WTC11 (cell line): Measurements from ENCODE around the gene RHBDD1. TPM values are rescaled to one million over a fixed set of nuclear protein-coding genes. Genes with fewer than 3 reads are reported as not detected.

Experiments
- ATAC-seq: fragments of 200-7000 bp; cut with Tn5 transposase; 2 replicates; pipeline ENCODE4 v1.10.0; 2021; ENCODE audit warnings: mild to moderate bottlenecking, moderate library complexity
- CTCF ChIA-PET: fragments of 300-600 bp; sonication (Branson Sonifier 250); formaldehyde crosslinking; loops from one replicate; lab custom pipeline; 2021; ENCODE audit warnings: antibody characterized with exemption; lab: Charles Lee
- POLR2A ChIA-PET: fragments of 350-600 bp; sonication (Branson Sonifier 250); formaldehyde crosslinking; loops from one replicate; lab custom pipeline; 2021; ENCODE audit warnings: antibody characterized with exemption; lab: Charles Lee
- DNase-seq: peaks from one replicate; pipeline ENCODE4 v3.0.0; 2021; ENCODE audit warnings: low spot score
- H3K27ac Mint-ChIP-seq: 2 replicates; pipeline ENCODE4 v1.8.0; 2021; ENCODE audit warnings: mixed read lengths
- H3K27me3 Mint-ChIP-seq: 2 replicates; pipeline ENCODE4 v1.8.0; 2021; ENCODE audit warnings: low read depth, mild to moderate bottlenecking, moderate library complexity, mixed read lengths
- H3K36me3 Mint-ChIP-seq: 2 replicates; pipeline ENCODE4 v1.8.0; 2021; ENCODE audit warnings: mixed read lengths
- H3K4me1 Mint-ChIP-seq: 2 replicates; pipeline ENCODE4 v1.8.0; 2022; ENCODE audit warnings: mixed read lengths
- H3K4me3 Mint-ChIP-seq: 2 replicates; pipeline ENCODE4 v1.8.0; 2021; ENCODE audit warnings: mild to moderate bottlenecking, moderate library complexity, mixed read lengths
- H3K9me3 Mint-ChIP-seq: 2 replicates; pipeline ENCODE4 v1.8.0; 2021; ENCODE audit warnings: mixed read lengths
- CREB1 ChIP-seq: sonication (generic); formaldehyde crosslinking; IDR thresholded peaks from 2 replicates; pipeline ENCODE4 v1.8.0; 2023; ENCODE audit warnings: mild to moderate bottlenecking, missing genetic modification reagents
- CREM ChIP-seq: sonication (generic); formaldehyde crosslinking; IDR thresholded peaks from 2 replicates; pipeline ENCODE4 v1.8.1; 2022; ENCODE audit warnings: mild to moderate bottlenecking, missing genetic modification reagents, moderate library complexity
- ETV6 ChIP-seq: sonication (generic); formaldehyde crosslinking; IDR thresholded peaks from 2 replicates; pipeline ENCODE4 v1.8.1; 2022; ENCODE audit warnings: mild to moderate bottlenecking, missing genetic modification reagents
- FOXP1 ChIP-seq: sonication (generic); formaldehyde crosslinking; IDR thresholded peaks from 2 replicates; pipeline ENCODE4 v1.8.0; 2022; ENCODE audit warnings: missing genetic modification reagents, mild to moderate bottlenecking, moderate library complexity, borderline replicate concordance
- FOXP4 ChIP-seq: sonication (generic); formaldehyde crosslinking; IDR thresholded peaks from 2 replicates; pipeline ENCODE4 v1.8.0; 2022; ENCODE audit warnings: mild to moderate bottlenecking, missing genetic modification reagents
- GTF2I ChIP-seq: fragments of 250-450 bp; sonication (Bioruptor Pico); conservative IDR thresholded peaks from 2 replicates; pipeline ENCODE4 v1.4.0; 2021; ENCODE audit warnings: mild to moderate bottlenecking
- NFYB ChIP-seq: sonication (generic); formaldehyde crosslinking; conservative IDR thresholded peaks from 2 replicates; pipeline ENCODE4 v1.8.0; 2022; ENCODE audit warnings: low read depth, missing genetic modification reagents
- NR2C2 ChIP-seq: sonication (generic); formaldehyde crosslinking; IDR thresholded peaks from 2 replicates; pipeline ENCODE4 v1.8.0; 2022; ENCODE audit warnings: mild to moderate bottlenecking, missing genetic modification reagents
- TP53 ChIP-seq: sonication (generic); formaldehyde crosslinking; IDR thresholded peaks from 2 replicates; pipeline ENCODE4 v1.8.1; 2023; ENCODE audit warnings: mild to moderate bottlenecking, missing genetic modification reagents
- ZNF317 ChIP-seq: sonication (generic); formaldehyde crosslinking; IDR thresholded peaks from 2 replicates; pipeline ENCODE4 v1.8.1; 2023; ENCODE audit warnings: low read depth, mild to moderate bottlenecking, moderate library complexity, missing genetic modification reagents, borderline replicate concordance
- ZNF416 ChIP-seq: fragments of 250-450 bp; sonication (Bioruptor Pico); IDR thresholded peaks from 2 replicates; pipeline ENCODE4 v1.9.0; 2021; ENCODE audit warnings: mild to moderate bottlenecking, inconsistent platforms
- ZNF423 ChIP-seq: fragments of 250-450 bp; sonication (Bioruptor Pico); IDR thresholded peaks from 2 replicates; pipeline ENCODE4 v2.1.2; 2022; ENCODE audit warnings: mild to moderate bottlenecking, moderate library complexity
- total RNA-seq: library from RNA; stranded (reverse); gene quantifications from 3 replicates; pipeline ENCODE4 v1.2.3, GENCODE V29; 2021
- TF ChIP-seq, protein P1 (sequence below): fragments of 250-450 bp; sonication (Bioruptor Pico); IDR thresholded peaks from 2 replicates; pipeline ENCODE4 v1.9.0; 2021; ENCODE audit warnings: mild to moderate bottlenecking
- TF ChIP-seq, protein P2 (sequence below): sonication (generic); formaldehyde crosslinking; IDR thresholded peaks from 2 replicates; pipeline ENCODE4 v1.8.1; 2022; ENCODE audit warnings: low read depth, mild to moderate bottlenecking, moderate library complexity, missing genetic modification reagents, borderline replicate concordance
- TF ChIP-seq, protein P3 (sequence below): sonication (generic); formaldehyde crosslinking; IDR thresholded peaks from 2 replicates; pipeline ENCODE4 v1.8.1; 2023; ENCODE audit warnings: mild to moderate bottlenecking, moderate library complexity, missing genetic modification reagents
- TF ChIP-seq, protein P4 (sequence below): sonication (generic); formaldehyde crosslinking; IDR thresholded peaks from 2 replicates; pipeline ENCODE4 v1.8.0; 2023; ENCODE audit warnings: missing genetic modification reagents, mild to moderate bottlenecking, borderline replicate concordance
- TF ChIP-seq, protein P5 (sequence below): sonication (generic); formaldehyde crosslinking; IDR thresholded peaks from 2 replicates; pipeline ENCODE4 v1.8.1; 2023; ENCODE audit warnings: mild to moderate bottlenecking, missing genetic modification reagents, moderate library complexity
- TF ChIP-seq, protein P6 (sequence below): sonication (generic); formaldehyde crosslinking; IDR thresholded peaks from 2 replicates; pipeline ENCODE4 v1.8.1; 2022; ENCODE audit warnings: mild to moderate bottlenecking, missing genetic modification reagents, moderate library complexity, borderline replicate concordance
- TF ChIP-seq, protein P7 (sequence below): fragments of 200-600 bp; IDR thresholded peaks from 2 replicates; pipeline ENCODE4 v1.8.0; 2022; ENCODE audit warnings: antibody characterized with exemption

The RHBDD1 gene
- total RNA-seq, 1 experiment from 2014 or later = 25.7 TPM

- no peak for TF ChIP-seq NR2C2 (CRISPR knock-in tag)
- ATAC-seq (no peak), DNase-seq (no peak)
- no peaks in the 10 kb centered on the region for H3K9me3 Mint-ChIP-seq
- no peak overlapping the region for H3K4me3 Mint-ChIP-seq
- ChIA-PET CTCF (no interaction called here), POLR2A (no interaction called here)
- H3K36me3 Mint-ChIP-seq = no peaks in the 10 kb centered on the region
- H3K4me1 Mint-ChIP-seq = no peaks in the 10 kb centered on the region
- no peaks in the 10 kb centered on the region for H3K27me3 Mint-ChIP-seq
- no peak overlapping the region for H3K27ac Mint-ChIP-seq
Measured at GRCh38 chr2:226970362-226970761, 134.5 kb downstream of the RHBDD1 start.

DNA sequence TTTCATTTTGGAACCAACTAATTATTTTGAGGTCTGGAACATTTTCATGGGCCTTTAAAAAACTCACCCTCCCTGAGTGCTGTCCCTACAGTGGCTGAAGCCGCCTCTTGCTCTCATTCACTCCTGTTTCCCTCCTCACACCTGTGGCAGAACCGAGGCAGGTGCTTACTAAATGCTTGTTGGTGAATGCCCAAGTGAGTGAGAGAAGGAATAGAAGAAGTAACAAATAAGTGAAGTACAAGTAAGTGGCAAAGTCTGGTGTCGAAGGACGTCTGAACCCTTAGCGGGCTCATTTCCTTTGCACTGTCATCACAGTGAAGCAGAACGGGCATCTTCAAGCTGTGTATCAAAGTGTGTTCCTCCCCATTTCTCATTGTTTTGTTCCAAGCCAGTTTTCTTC is 135.2 kb downstream of the RHBDD1 start:
- Mint-ChIP-seq H3K27me3 (no peaks in the 10 kb centered on the region), H3K27ac (no peak overlapping the region), H3K9me3 (no peaks in the 10 kb centered on the region), H3K4me3 (no peak overlapping the region), H3K36me3 (no peaks in the 10 kb centered on the region), H3K4me1 (no peaks in the 10 kb centered on the region)
- TF ChIP-seq, protein P1, sequence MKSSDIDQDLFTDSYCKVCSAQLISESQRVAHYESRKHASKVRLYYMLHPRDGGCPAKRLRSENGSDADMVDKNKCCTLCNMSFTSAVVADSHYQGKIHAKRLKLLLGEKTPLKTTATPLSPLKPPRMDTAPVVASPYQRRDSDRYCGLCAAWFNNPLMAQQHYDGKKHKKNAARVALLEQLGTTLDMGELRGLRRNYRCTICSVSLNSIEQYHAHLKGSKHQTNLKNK (CRISPR knock-in tag) = no peak
- TF ChIP-seq, protein P2, sequence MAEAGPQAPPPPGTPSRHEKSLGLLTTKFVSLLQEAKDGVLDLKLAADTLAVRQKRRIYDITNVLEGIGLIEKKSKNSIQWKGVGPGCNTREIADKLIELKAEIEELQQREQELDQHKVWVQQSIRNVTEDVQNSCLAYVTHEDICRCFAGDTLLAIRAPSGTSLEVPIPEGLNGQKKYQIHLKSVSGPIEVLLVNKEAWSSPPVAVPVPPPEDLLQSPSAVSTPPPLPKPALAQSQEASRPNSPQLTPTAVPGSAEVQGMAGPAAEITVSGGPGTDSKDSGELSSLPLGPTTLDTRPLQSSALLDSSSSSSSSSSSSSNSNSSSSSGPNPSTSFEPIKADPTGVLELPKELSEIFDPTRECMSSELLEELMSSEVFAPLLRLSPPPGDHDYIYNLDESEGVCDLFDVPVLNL = no peak
- TF ChIP-seq FOXP1 (CRISPR knock-in tag) = no peak
- TF ChIP-seq, protein P3, sequence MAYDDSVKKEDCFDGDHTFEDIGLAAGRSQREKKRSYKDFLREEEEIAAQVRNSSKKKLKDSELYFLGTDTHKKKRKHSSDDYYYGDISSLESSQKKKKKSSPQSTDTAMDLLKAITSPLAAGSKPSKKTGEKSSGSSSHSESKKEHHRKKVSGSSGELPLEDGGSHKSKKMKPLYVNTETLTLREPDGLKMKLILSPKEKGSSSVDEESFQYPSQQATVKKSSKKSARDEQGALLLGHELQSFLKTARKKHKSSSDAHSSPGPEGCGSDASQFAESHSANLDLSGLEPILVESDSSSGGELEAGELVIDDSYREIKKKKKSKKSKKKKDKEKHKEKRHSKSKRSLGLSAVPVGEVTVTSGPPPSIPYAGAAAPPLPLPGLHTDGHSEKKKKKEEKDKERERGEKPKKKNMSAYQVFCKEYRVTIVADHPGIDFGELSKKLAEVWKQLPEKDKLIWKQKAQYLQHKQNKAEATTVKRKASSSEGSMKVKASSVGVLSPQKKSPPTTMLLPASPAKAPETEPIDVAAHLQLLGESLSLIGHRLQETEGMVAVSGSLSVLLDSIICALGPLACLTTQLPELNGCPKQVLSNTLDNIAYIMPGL (CRISPR knock-in tag) = no peak
- TF ChIP-seq TP53 (CRISPR knock-in tag) = no peak
- no peak for TF ChIP-seq CREM
- TF ChIP-seq, protein P4, sequence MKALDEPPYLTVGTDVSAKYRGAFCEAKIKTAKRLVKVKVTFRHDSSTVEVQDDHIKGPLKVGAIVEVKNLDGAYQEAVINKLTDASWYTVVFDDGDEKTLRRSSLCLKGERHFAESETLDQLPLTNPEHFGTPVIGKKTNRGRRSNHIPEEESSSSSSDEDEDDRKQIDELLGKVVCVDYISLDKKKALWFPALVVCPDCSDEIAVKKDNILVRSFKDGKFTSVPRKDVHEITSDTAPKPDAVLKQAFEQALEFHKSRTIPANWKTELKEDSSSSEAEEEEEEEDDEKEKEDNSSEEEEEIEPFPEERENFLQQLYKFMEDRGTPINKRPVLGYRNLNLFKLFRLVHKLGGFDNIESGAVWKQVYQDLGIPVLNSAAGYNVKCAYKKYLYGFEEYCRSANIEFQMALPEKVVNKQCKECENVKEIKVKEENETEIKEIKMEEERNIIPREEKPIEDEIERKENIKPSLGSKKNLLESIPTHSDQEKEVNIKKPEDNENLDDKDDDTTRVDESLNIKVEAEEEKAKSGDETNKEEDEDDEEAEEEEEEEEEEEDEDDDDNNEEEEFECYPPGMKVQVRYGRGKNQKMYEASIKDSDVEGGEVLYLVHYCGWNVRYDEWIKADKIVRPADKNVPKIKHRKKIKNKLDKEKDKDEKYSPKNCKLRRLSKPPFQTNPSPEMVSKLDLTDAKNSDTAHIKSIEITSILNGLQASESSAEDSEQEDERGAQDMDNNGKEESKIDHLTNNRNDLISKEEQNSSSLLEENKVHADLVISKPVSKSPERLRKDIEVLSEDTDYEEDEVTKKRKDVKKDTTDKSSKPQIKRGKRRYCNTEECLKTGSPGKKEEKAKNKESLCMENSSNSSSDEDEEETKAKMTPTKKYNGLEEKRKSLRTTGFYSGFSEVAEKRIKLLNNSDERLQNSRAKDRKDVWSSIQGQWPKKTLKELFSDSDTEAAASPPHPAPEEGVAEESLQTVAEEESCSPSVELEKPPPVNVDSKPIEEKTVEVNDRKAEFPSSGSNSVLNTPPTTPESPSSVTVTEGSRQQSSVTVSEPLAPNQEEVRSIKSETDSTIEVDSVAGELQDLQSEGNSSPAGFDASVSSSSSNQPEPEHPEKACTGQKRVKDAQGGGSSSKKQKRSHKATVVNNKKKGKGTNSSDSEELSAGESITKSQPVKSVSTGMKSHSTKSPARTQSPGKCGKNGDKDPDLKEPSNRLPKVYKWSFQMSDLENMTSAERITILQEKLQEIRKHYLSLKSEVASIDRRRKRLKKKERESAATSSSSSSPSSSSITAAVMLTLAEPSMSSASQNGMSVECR (CRISPR knock-in tag) = no peak
- TF ChIP-seq CREB1 (CRISPR knock-in tag) = no peak
- TF ChIP-seq ZNF416 (CRISPR knock-in tag) = no peak
- TF ChIP-seq, protein P5, sequence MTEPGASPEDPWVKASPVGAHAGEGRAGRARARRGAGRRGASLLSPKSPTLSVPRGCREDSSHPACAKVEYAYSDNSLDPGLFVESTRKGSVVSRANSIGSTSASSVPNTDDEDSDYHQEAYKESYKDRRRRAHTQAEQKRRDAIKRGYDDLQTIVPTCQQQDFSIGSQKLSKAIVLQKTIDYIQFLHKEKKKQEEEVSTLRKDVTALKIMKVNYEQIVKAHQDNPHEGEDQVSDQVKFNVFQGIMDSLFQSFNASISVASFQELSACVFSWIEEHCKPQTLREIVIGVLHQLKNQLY (CRISPR knock-in tag) = no peak
- no peak for TF ChIP-seq ZNF423 (CRISPR knock-in tag)
- no peak for TF ChIP-seq GTF2I
- TF ChIP-seq ETV6 (CRISPR knock-in tag) = no peak
- no peak for TF ChIP-seq ZNF317 (CRISPR knock-in tag)
- TF ChIP-seq, protein P6, sequence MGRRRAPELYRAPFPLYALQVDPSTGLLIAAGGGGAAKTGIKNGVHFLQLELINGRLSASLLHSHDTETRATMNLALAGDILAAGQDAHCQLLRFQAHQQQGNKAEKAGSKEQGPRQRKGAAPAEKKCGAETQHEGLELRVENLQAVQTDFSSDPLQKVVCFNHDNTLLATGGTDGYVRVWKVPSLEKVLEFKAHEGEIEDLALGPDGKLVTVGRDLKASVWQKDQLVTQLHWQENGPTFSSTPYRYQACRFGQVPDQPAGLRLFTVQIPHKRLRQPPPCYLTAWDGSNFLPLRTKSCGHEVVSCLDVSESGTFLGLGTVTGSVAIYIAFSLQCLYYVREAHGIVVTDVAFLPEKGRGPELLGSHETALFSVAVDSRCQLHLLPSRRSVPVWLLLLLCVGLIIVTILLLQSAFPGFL (CRISPR knock-in tag) = no peak
- TF ChIP-seq NFYB (CRISPR knock-in tag) = no peak
- TF ChIP-seq FOXP4 (CRISPR knock-in tag) = no peak
- TF ChIP-seq, protein P7, sequence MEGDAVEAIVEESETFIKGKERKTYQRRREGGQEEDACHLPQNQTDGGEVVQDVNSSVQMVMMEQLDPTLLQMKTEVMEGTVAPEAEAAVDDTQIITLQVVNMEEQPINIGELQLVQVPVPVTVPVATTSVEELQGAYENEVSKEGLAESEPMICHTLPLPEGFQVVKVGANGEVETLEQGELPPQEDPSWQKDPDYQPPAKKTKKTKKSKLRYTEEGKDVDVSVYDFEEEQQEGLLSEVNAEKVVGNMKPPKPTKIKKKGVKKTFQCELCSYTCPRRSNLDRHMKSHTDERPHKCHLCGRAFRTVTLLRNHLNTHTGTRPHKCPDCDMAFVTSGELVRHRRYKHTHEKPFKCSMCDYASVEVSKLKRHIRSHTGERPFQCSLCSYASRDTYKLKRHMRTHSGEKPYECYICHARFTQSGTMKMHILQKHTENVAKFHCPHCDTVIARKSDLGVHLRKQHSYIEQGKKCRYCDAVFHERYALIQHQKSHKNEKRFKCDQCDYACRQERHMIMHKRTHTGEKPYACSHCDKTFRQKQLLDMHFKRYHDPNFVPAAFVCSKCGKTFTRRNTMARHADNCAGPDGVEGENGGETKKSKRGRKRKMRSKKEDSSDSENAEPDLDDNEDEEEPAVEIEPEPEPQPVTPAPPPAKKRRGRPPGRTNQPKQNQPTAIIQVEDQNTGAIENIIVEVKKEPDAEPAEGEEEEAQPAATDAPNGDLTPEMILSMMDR = no peak
- CTCF ChIA-PET = no interaction called here
- ATAC-seq = no peak
- DNase-seq = no peak
- POLR2A ChIA-PET = no interaction called here
